OCI-LY1 (cell line): ENCODE data around the gene GASK1A.

ENCODE experiments used
- EZH2 ChIP-seq: fragments of 200-600 bp; sonication (generic), shearing (Covaris generic); IDR thresholded peaks from 2 replicates; pipeline ENCODE4 v1.8.0; 2017; ENCODE audit warnings: borderline replicate concordance, mixed run types, mild to moderate bottlenecking, antibody characterized with exemption, low read length, moderate library complexity, mixed read lengths
- TF ChIP-seq, protein P1 (sequence below): fragments of 200-600 bp; sonication (generic), shearing (Covaris generic); IDR thresholded peaks from 2 replicates; pipeline ENCODE4 v1.5.1; 2017; ENCODE audit warnings: mild to moderate bottlenecking, antibody characterized with exemption, low read length, moderate library complexity, mixed read lengths

DNA sequence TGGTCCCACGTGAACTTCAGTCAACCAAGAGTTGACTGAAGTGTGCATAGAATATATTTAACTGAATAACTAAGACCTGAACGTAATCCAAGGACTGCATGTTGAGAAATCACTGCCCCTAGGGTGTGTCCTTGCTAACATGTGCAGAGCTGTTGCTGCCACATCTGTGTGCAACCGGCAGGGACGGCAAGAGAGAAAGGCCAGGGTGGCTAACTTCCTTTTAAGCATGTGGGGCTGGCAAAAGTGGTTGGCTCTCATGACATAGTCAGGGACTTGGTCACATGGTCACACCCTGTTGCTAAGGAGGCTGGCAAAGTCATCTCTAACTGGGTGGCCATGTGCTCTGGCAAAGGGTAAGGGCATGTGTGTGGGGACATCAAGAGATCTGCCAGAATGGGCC is 52.4 kb downstream of the GASK1A start:
- TF ChIP-seq, protein P1, sequence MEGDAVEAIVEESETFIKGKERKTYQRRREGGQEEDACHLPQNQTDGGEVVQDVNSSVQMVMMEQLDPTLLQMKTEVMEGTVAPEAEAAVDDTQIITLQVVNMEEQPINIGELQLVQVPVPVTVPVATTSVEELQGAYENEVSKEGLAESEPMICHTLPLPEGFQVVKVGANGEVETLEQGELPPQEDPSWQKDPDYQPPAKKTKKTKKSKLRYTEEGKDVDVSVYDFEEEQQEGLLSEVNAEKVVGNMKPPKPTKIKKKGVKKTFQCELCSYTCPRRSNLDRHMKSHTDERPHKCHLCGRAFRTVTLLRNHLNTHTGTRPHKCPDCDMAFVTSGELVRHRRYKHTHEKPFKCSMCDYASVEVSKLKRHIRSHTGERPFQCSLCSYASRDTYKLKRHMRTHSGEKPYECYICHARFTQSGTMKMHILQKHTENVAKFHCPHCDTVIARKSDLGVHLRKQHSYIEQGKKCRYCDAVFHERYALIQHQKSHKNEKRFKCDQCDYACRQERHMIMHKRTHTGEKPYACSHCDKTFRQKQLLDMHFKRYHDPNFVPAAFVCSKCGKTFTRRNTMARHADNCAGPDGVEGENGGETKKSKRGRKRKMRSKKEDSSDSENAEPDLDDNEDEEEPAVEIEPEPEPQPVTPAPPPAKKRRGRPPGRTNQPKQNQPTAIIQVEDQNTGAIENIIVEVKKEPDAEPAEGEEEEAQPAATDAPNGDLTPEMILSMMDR, result no peak
- no peak for TF ChIP-seq EZH2
